Endothelial cell of umbilical vein (primary cell): Measurements from ENCODE around the gene CARD10. TPM values are rescaled to one million over a fixed set of nuclear protein-coding genes. Genes with fewer than 3 reads are reported as not detected.

ENCODE experiments used
- BruUV-seq: library from RNA; stranded (reverse); fragments of 400-500 nt; replicated peaks from 2 replicates; lab custom pipeline; 2021; lab: Mats Ljungman, UMichigan
- CTCF ChIA-PET: fragments of 300-600, 350-600 bp; sonication (Branson Sonifier 250); formaldehyde crosslinking; loops from one replicate; lab custom pipeline; 2021; ENCODE audit warnings: antibody characterized with exemption, inconsistent platforms; lab: Charles Lee
- POLR2A ChIA-PET: fragments of 300-600, 350-600 bp; sonication (Branson Sonifier 250); formaldehyde crosslinking; loops from one replicate; lab custom pipeline; 2021; ENCODE audit warnings: antibody characterized with exemption, inconsistent platforms; lab: Charles Lee
- DNase-seq: peaks from one replicate; pipeline ENCODE4 v3.0.0-alpha.2; 2011; ENCODE audit warnings: low read depth, low spot score
- FAIRE-seq: peaks from 2 replicates; lab custom pipeline; 2011; peaks lifted over from hg19 to GRCh38; lab: Jason Lieb, UNC
- H2AFZ ChIP-seq: 2 replicates; pipeline ENCODE4 v1.6.0; 2012; ENCODE audit warnings: low read depth, low read length, control low read depth, inconsistent platforms
- H3K27ac ChIP-seq: 2 replicates; pipeline ENCODE4 v1.5.1; 2011; ENCODE audit warnings: low read depth, mild to moderate bottlenecking, control low read depth, low read length, moderate library complexity; ENCODE audit not compliant: insufficient read depth
- H3K27me3 ChIP-seq, 2 experiments: 2 replicates each; pipeline versions ENCODE4 v1.6.0 to v1.6.1; 2011; ENCODE audit warnings: low read length in 2 of 2, mixed read lengths in 1 of 2; ENCODE audit not compliant: control insufficient read depth in 2 of 2, insufficient read depth in 2 of 2
- H3K36me3 ChIP-seq, 2 experiments: 2 replicates in 1 of 2; 3 replicates in 1 of 2; pipeline ENCODE4 v1.5.1; 2011; ENCODE audit warnings: low read length in 2 of 2, mild to moderate bottlenecking in 1 of 2, moderate library complexity in 1 of 2; ENCODE audit not compliant: control insufficient read depth in 2 of 2, insufficient read depth in 2 of 2; ENCODE audit errors: extremely low read depth in 1 of 2
- H3K4me1 ChIP-seq: 3 replicates; pipeline ENCODE4 v1.5.1; 2011; ENCODE audit warnings: mild to moderate bottlenecking, low read length; ENCODE audit not compliant: control insufficient read depth, insufficient read depth; ENCODE audit errors: extremely low read depth
- H3K4me2 ChIP-seq: 2 replicates; pipeline ENCODE4 v1.6.1; 2011; ENCODE audit warnings: low read length, control low read depth, mixed read lengths; ENCODE audit not compliant: insufficient read depth
- H3K4me3 ChIP-seq, 3 experiments: fragments of 200-600 bp in 1 of 3; sonication (generic), shearing (Covaris generic) in 1 of 3; replicated peaks in 1 of 3; 2 replicates each; pipeline ENCODE4 v1.5.1; 2011 to 2016; ENCODE audit warnings: control low read depth in 3 of 3, low read length in 3 of 3, mild to moderate bottlenecking in 2 of 3, inconsistent platforms in 1 of 3, low read depth in 1 of 3, moderate library complexity in 1 of 3; ENCODE audit not compliant: insufficient read depth in 1 of 3
- H3K79me2 ChIP-seq: 2 replicates; pipeline ENCODE4 v1.6.0; 2012; ENCODE audit warnings: low read length, inconsistent platforms; ENCODE audit not compliant: control insufficient read depth, insufficient read depth
- H3K9ac ChIP-seq: replicated peaks from 2 replicates; pipeline ENCODE3; 2011; ENCODE audit warnings: low read length, control low read depth; ENCODE audit not compliant: insufficient read depth; ENCODE audit errors: extremely low read depth
- H3K9me1 ChIP-seq: replicated peaks from 3 replicates; pipeline ENCODE4 v1.6.0; 2011; ENCODE audit warnings: mild to moderate bottlenecking, low read length; ENCODE audit not compliant: control insufficient read depth, insufficient read depth; ENCODE audit errors: extremely low read depth
- H3K9me3 ChIP-seq: replicated peaks from 2 replicates; pipeline ENCODE4 v1.5.1; 2012; ENCODE audit warnings: low read length, inconsistent platforms; ENCODE audit not compliant: control insufficient read depth, insufficient read depth
- H4K20me1 ChIP-seq: replicated peaks from 2 replicates; pipeline ENCODE3; 2011; ENCODE audit warnings: mild to moderate bottlenecking, low read length; ENCODE audit not compliant: control insufficient read depth, insufficient read depth; ENCODE audit errors: extremely low read depth
- CTCF ChIP-seq, 2 donors: IDR thresholded peaks; 1 replicate in 1 of 2; 2 replicates in 1 of 2; pipeline ENCODE4 v1.5.1; 2011; ENCODE audit warnings: low read length in 2 of 2, mild to moderate bottlenecking in 2 of 2, moderate library complexity in 2 of 2, control low read depth in 1 of 2, inconsistent platforms in 1 of 2, low read depth in 1 of 2; ENCODE audit not compliant: insufficient read depth in 1 of 2; ENCODE audit errors: extremely low read depth in 1 of 2
- EZH2 ChIP-seq: IDR thresholded peaks from 2 replicates; pipeline ENCODE4 v1.6.1; 2012; ENCODE audit warnings: borderline replicate concordance, low read depth, mild to moderate bottlenecking, moderate library complexity, low read length, inconsistent platforms; ENCODE audit not compliant: severe bottlenecking
- FOS ChIP-seq: IDR thresholded peaks from 2 replicates; pipeline ENCODE4 v1.6.1; 2011; ENCODE audit warnings: mild to moderate bottlenecking, low read length, moderate library complexity, borderline replicate concordance; ENCODE audit not compliant: insufficient read depth
- GATA2 ChIP-seq: IDR thresholded peaks from 2 replicates; pipeline ENCODE4 v1.7.0; 2011; ENCODE audit warnings: low read depth, mild to moderate bottlenecking, moderate library complexity, mixed read lengths, low read length; ENCODE audit not compliant: insufficient read length, insufficient read depth
- JUN ChIP-seq: IDR thresholded peaks from 2 replicates; pipeline ENCODE4 v1.6.1; 2011; ENCODE audit warnings: borderline replicate concordance, low read depth; ENCODE audit not compliant: insufficient read length, insufficient read depth
- MAX ChIP-seq: IDR thresholded peaks from 2 replicates; pipeline ENCODE4 v1.6.1; 2011; ENCODE audit not compliant: insufficient read depth, insufficient read length
- MYC ChIP-seq: IDR thresholded peaks from one replicate; pipeline ENCODE4 v1.6.1; 2011; ENCODE audit warnings: mild to moderate bottlenecking, low read depth, low read length
- POLR2A ChIP-seq: IDR thresholded peaks from 2 replicates; pipeline ENCODE4 v1.6.1; 2012; ENCODE audit warnings: low read depth, mild to moderate bottlenecking, control low read depth, low read length
- POLR2AphosphoS5 ChIP-seq: IDR thresholded peaks from 2 replicates; pipeline ENCODE4 v1.6.1; 2012; ENCODE audit warnings: low read depth, mild to moderate bottlenecking, control low read depth, low read length, moderate library complexity; ENCODE audit not compliant: insufficient read depth
- dilution Hi-C: fragments of 300-500 bp; cut with MboI; formaldehyde crosslinking; loops from one replicate; pipeline ENCODE4 v1.15.0; 2019; ENCODE audit warnings: low sequenced_read_pairs; ENCODE audit not compliant: extremely low pct_ligation_motif_present
- intact Hi-C: fragments of 100-400 bp; cut with micrococcal nuclease; formaldehyde crosslinking; loops from one replicate; pipeline ENCODE4 v1.10.0; 2022
- polyA plus RNA-seq, 4 experiments: library from polyadenylated mRNA; depleted of rRNA in 3 of 4; stranded (reverse) in 3 of 4; unstranded in 1 of 4; fragments of >200 nt; gene quantifications; 2 replicates each; pipeline versions ENCODE4 v1.2.1 to v1.2.3, GENCODE V29; 2011 to 2012; ENCODE audit warnings: missing spikeins in 1 of 4
- total RNA-seq: library from RNA; stranded (reverse); gene quantifications from 2 replicates; pipeline ENCODE4 v1.2.3, GENCODE V29; 2021

Gene CARD10
- total and polyA plus RNA-seq, 2 donors (not counting 3 experiments of a cell fraction or from before 2014, with no cell fraction given), result 36.1 to 39.5 TPM

GRCh38 chr22:37443086-37443485, 76.1 kb downstream of the CARD10 start:
- no peak for FAIRE-seq
- DNase-seq, result no peak
- intact Hi-C loops, result no loop called here

More at GRCh38 chr22:37443086-37443485, 76.1 kb downstream of the CARD10 start:
- dilution Hi-C loops, result no loop called here
- no peaks in the 10 kb centered on the region for H3K79me2 ChIP-seq
- no TSS peak for BruUV-seq
- no peaks in the 10 kb centered on the region for H3K9me3 ChIP-seq
- no peak overlapping the region for H3K4me2 ChIP-seq
- H3K4me3 ChIP-seq, result no peak overlapping the region
- H3K36me3 ChIP-seq, result no peaks in the 10 kb centered on the region
- peaks cover 3% of the 10 kb centered on the region for H3K4me1 ChIP-seq
- CTCF ChIA-PET, result interaction anchor here (1.0 kb wide), 1 partner anchor 13 kb away, joined by 3 read pairs; no protein-coding TSS in a partner anchor
- TF ChIP-seq MYC (no peak), MAX (no peak), FOS (no peak), POLR2A (no peak), GATA2 (no peak), JUN (no peak), EZH2 (no peak), POLR2AphosphoS5 (no peak), CTCF (IDR thresholded peaks at IDR 0.05; ENCODE audit: extremely low read depth in 1 of 2, insufficient read depth in 1 of 2, low read depth in 1 of 2, low read length in 2 of 2) (no peak)
- POLR2A ChIA-PET, result no interaction called here
- H3K27ac ChIP-seq, result no peak overlapping the region
- no peaks in the 10 kb centered on the region for H4K20me1 ChIP-seq
- H3K9ac ChIP-seq, result no peak overlapping the region
- H2AFZ ChIP-seq, result no peak overlapping the region
- H3K27me3 ChIP-seq, result peaks cover 0 to 2% of the 10 kb centered on the region in 2 experiments
- H3K9me1 ChIP-seq, result no peaks in the 10 kb centered on the region
